Right atrium auricular region (tissue), 2 donors: Measurements from ENCODE around the gene REM2. TPM values are rescaled to one million over a fixed set of nuclear protein-coding genes. Genes with fewer than 3 reads are reported as not detected.
A peak's percentile ranks its signal among the peaks of the same experiment; 100 is the strongest.

Experiments
- DNase-seq: peaks from one replicate; pipeline ENCODE4 v3.0.0-alpha.2; 2019; ENCODE audit warnings: low spot score
- H3K27ac ChIP-seq, 2 donors: fragments of 200-600 bp; sonication (generic); 1 replicate in 1 of 2; 2 replicates in 1 of 2; pipeline ENCODE4 v1.5.1; 2016 to 2019
- H3K27me3 ChIP-seq, 2 donors: fragments of 200-600 bp; sonication (generic); one replicate each; pipeline versions ENCODE4 v1.5.1 to v1.6.0; 2017 to 2019
- H3K36me3 ChIP-seq: fragments of 200-600 bp; sonication (generic); one replicate; pipeline ENCODE4 v1.5.1; 2016
- H3K4me1 ChIP-seq, 2 donors: fragments of 200-600 bp; sonication (generic); one replicate each; pipeline versions ENCODE4 v1.5.1 to v1.6.0; 2017 to 2019
- H3K4me3 ChIP-seq, 2 donors: fragments of 200-600 bp; sonication (generic); 1 replicate in 1 of 2; 2 replicates in 1 of 2; pipeline ENCODE4 v1.5.1; 2017 to 2019; ENCODE audit warnings: mild to moderate bottlenecking in 1 of 2, moderate library complexity in 1 of 2
- H3K9me3 ChIP-seq, 2 donors: fragments of 200-600 bp; sonication (generic); one replicate each; pipeline ENCODE4 v1.5.1; 2019
- total RNA-seq, 2 donors: library from RNA; depleted of rRNA; stranded (reverse); fragments of >200 nt; gene quantifications; one replicate each; pipeline ENCODE4 v1.1.0, GENCODE V29; 2016
- TF ChIP-seq, protein P1 (sequence below), 2 donors: fragments of 200-600 bp; sonication (generic); IDR thresholded peaks; one replicate each; pipeline ENCODE4 v1.5.1; 2019; ENCODE audit warnings: antibody characterized with exemption in 2 of 2

REM2 gene
- total RNA-seq, 2 donors from 2014 or later = not detected

DNA sequence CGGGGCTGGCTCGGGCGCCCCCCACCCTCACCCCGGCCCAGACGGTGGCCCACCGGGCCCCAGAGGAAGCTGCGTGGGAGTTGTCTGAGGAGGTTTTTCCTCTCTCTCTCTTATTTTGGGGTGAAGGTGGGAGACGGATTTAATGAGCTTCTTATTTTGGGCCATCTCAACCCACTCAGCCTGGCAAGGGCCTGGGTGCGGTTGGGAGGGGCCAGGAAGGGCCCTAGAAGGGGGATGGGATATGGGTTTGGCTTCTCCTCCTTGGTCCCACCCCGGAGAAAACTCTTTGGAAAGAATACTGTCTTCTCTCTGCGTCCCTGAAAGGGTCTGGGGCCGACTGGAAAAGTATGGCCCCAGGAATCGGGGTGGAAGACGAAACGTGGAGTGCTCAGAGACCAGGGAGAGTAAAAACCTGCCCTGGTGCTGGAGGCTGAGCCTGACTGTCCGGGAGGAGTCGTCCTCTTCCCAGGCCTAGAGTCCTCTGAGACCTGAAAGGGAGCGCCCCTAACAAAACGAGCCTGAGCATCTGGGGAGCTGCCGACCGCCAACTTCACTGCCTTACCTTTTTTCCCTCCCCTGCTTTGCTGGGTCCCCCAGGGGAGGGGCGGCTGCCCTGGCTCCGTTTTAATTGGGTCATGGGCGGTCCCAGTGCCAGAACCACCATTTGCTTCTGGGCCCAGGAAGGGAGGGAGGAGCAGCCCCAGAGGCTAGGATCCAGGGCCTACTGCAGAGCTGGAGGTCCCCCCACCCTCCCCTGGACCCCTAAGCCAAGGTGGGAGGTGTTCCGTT, 45.1 kb upstream of the REM2 start:
- Histone ChIP-seq H3K36me3 (peaks cover 26% of the 10 kb centered on the region), H3K27me3 (no peaks in the 10 kb centered on the region), H3K27ac (peak overlapping the region; percentile 85 to 91), H3K9me3 (no peaks in the 10 kb centered on the region), H3K4me3 (peak overlapping the region; percentile 83 to 89), H3K4me1 (peaks cover 0 to 22% of the 10 kb centered on the region in 2 donors)
- DNase-seq = no peak
- TF ChIP-seq, protein P1, sequence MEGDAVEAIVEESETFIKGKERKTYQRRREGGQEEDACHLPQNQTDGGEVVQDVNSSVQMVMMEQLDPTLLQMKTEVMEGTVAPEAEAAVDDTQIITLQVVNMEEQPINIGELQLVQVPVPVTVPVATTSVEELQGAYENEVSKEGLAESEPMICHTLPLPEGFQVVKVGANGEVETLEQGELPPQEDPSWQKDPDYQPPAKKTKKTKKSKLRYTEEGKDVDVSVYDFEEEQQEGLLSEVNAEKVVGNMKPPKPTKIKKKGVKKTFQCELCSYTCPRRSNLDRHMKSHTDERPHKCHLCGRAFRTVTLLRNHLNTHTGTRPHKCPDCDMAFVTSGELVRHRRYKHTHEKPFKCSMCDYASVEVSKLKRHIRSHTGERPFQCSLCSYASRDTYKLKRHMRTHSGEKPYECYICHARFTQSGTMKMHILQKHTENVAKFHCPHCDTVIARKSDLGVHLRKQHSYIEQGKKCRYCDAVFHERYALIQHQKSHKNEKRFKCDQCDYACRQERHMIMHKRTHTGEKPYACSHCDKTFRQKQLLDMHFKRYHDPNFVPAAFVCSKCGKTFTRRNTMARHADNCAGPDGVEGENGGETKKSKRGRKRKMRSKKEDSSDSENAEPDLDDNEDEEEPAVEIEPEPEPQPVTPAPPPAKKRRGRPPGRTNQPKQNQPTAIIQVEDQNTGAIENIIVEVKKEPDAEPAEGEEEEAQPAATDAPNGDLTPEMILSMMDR (IDR thresholded peaks at IDR 0.05) = no peak

DNA sequence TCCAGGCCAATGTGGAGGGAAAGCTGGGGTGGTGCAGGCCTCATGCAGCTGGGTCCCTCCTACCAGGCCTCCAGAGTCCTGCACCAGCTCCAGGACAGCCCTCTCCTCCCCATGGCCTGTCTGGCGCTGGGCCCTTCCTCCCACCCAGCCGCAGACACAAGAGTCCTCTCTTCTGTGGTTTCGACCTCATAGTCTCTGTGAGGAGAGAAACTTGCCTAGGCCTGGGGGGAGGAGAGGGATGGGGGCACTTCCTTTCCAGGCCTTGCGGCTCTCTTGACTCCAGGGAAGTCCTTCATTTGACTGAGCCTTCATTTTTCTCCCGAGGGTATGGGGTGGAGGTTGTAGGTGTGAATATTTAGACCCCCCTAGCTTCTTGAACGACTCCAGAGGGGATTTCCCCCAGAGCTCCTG, 44.4 kb upstream of the REM2 start:
- peaks cover 28% of the 10 kb centered on the region for H3K36me3 ChIP-seq
- H3K4me1 ChIP-seq = peaks cover 0 to 22% of the 10 kb centered on the region in 2 donors
- peak overlapping the region; percentile 83 to 89 for H3K4me3 ChIP-seq
- H3K27ac ChIP-seq = peak overlapping the region; percentile 85 to 91
- no peaks in the 10 kb centered on the region for H3K9me3 ChIP-seq
- no peaks in the 10 kb centered on the region for H3K27me3 ChIP-seq
- TF ChIP-seq, protein P1 (IDR thresholded peaks at IDR 0.05) = no peak
- DNase-seq = no peak

DNA sequence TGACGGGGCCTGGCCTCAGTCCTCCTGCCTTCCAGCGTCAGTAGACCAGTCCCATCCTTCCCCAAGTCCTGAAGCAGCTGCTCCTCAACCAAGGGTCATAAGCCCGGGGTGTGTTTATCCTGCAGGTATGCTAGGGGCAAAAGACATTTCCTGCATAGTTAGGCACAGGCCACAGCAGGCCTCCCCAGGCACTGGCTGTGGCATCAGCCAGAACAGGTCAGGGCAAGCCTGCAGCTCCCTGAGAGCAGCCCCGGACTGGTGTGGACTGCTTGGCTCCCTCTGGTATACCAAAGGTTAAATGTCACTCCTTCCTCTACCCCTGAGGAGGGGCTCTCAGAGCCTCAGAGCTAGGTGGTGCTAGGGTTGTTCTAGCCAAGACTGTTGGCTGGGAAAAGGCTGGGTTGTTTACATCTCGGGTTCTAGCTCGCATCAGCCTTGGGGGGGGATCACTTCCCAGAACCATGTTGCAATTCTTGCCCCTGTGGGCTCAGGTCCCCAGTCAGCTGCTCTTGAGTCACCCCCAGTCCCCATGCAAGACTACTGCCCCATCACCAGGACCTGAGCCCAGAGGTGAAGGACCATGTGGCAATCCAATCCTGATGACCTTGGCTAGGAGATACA, 43.8 kb upstream of the REM2 start:
- H3K4me1 ChIP-seq = peaks cover 0 to 22% of the 10 kb centered on the region in 2 donors
- H3K4me3 ChIP-seq = peak overlapping the region in 1 of 2 donors; percentile 89
- TF ChIP-seq, protein P1 (IDR thresholded peaks at IDR 0.05) = no peak

DNA sequence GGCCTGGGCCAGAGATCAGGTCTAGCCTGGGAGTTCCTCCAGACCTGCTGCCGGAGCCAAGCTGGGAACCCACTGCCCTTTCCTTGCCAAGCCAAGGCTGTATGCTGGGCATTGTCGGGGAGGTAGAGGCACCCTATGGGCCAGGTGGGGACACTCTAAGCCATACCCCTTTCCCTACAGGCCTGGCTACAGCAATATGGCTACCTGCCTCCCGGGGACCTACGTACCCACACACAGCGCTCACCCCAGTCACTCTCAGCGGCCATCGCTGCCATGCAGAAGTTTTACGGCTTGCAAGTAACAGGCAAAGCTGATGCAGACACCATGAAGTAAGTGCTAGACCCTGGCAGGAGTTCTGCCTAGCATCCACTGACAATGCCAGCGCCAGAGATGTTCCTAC, 41.7 kb upstream of the REM2 start:
- Histone ChIP-seq H3K36me3 (peaks cover 50% of the 10 kb centered on the region), H3K27ac (no peak overlapping the region), H3K4me3 (no peak overlapping the region), H3K27me3 (no peaks in the 10 kb centered on the region), H3K4me1 (peaks cover 0 to 27% of the 10 kb centered on the region in 2 donors), H3K9me3 (no peaks in the 10 kb centered on the region)
- no peak for DNase-seq
- TF ChIP-seq, protein P1 (IDR thresholded peaks at IDR 0.05) = no peak

More for the DNA sequence above, 43.8 kb upstream of the REM2 start:
- DNase-seq = no peak
- no peaks in the 10 kb centered on the region for H3K27me3 ChIP-seq
- H3K9me3 ChIP-seq = no peaks in the 10 kb centered on the region
- H3K27ac ChIP-seq = peak overlapping the region; percentile 85 to 91
- peaks cover 30% of the 10 kb centered on the region for H3K36me3 ChIP-seq

DNA sequence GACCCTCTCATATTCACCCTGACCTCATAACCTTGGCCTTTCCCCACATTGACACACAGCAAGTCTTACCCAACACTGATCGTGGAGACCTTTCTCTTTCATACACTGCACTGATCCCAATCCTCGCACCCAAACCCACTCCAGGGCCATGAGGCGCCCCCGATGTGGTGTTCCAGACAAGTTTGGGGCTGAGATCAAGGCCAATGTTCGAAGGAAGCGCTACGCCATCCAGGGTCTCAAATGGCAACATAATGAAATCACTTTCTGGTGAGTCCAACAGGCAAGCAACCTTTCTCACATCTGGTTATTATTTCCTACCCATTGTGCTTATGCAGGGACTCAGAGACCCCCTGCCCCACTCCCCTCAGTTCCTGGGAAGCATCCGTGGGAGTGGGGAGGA, 41.3 kb upstream of the REM2 start:
- Histone ChIP-seq H3K27ac (no peak overlapping the region), H3K36me3 (peaks cover 55% of the 10 kb centered on the region), H3K4me1 (peaks cover 0 to 32% of the 10 kb centered on the region in 2 donors), H3K27me3 (no peaks in the 10 kb centered on the region), H3K9me3 (no peaks in the 10 kb centered on the region), H3K4me3 (no peak overlapping the region)
- no peak for DNase-seq
- TF ChIP-seq, protein P1 (IDR thresholded peaks at IDR 0.05) = no peak
